K562 (cell line): ENCODE results near the gene SEPTIN12. TPM values are rescaled to one million over a fixed set of nuclear protein-coding genes. Genes with fewer than 3 reads are reported as not detected.

Source experiments
- BACH1 ChIP-seq: fragments of 200-800 bp; sonication (Bioruptor generic); IDR thresholded peaks from 2 replicates; pipeline ENCODE4 v1.6.1; 2016; ENCODE audit warnings: missing genetic modification characterization, missing compliant biosample characterization
- CCNT2 ChIP-seq: IDR thresholded peaks from 2 replicates; pipeline ENCODE4 v1.6.1; 2011; ENCODE audit warnings: borderline replicate concordance, low read depth, mild to moderate bottlenecking, moderate library complexity, mixed read lengths, low read length; ENCODE audit not compliant: insufficient read length; ENCODE audit errors: extremely low read depth
- ELF1 ChIP-seq: fragments of 200-800 bp; sonication (Bioruptor generic); IDR thresholded peaks from 2 replicates; pipeline ENCODE4 v1.6.1; 2016; ENCODE audit warnings: missing genetic modification characterization, missing compliant biosample characterization
- EZH2 ChIP-seq: IDR thresholded peaks from 2 replicates; pipeline ENCODE4 v1.6.1; 2012; ENCODE audit warnings: low read depth, mild to moderate bottlenecking, inconsistent platforms, low read length, borderline replicate concordance
- FOXA1 ChIP-seq: fragments of 450-650 bp; IDR thresholded peaks from 2 replicates; pipeline ENCODE4 v1.6.1; 2016; ENCODE audit warnings: mild to moderate bottlenecking, borderline replicate concordance
- HDAC1 ChIP-seq, 2 experiments: fragments of 450-650 bp; IDR thresholded peaks; 2 replicates each; pipeline ENCODE4 v1.6.1; 2016 to 2017; ENCODE audit warnings: inconsistent platforms in 1 of 2, mild to moderate bottlenecking in 1 of 2, moderate library complexity in 1 of 2
- HMGN3 ChIP-seq: IDR thresholded peaks from 2 replicates; pipeline ENCODE4 v1.6.1; 2011; ENCODE audit warnings: borderline replicate concordance, low read depth, mild to moderate bottlenecking, mixed read lengths, low read length; ENCODE audit not compliant: insufficient read length; ENCODE audit errors: extremely low read depth
- KLF13 ChIP-seq: fragments of 450-650 bp; IDR thresholded peaks from 2 replicates; pipeline ENCODE4 v1.6.1; 2016; ENCODE audit warnings: missing genetic modification characterization, low read depth, mild to moderate bottlenecking, missing compliant biosample characterization, moderate library complexity, borderline replicate concordance
- MCM5 ChIP-seq: fragments of 450-650 bp; IDR thresholded peaks from 2 replicates; pipeline ENCODE4 v1.6.1; 2016; ENCODE audit warnings: low read depth
- NCOA1 ChIP-seq: fragments of 450-650 bp; IDR thresholded peaks from 2 replicates; pipeline ENCODE4 v1.6.1; 2016; ENCODE audit warnings: low read depth
- NRF1 ChIP-seq, 2 experiments: fragments of 450-650 bp; IDR thresholded peaks in 1 of 2; conservative IDR thresholded peaks in 1 of 2; 2 replicates each; pipeline ENCODE4 v1.6.1; 2014; ENCODE audit warnings: mild to moderate bottlenecking in 2 of 2
- SMC3 ChIP-seq: conservative IDR thresholded peaks from 2 replicates; pipeline ENCODE4 v1.6.1; 2011; ENCODE audit warnings: low read depth, low read length, improper control_type of control experiment; ENCODE audit not compliant: insufficient read depth
- ZNF239 ChIP-seq: fragments of 250-450 bp; sonication (Bioruptor Pico); IDR thresholded peaks from 2 replicates; pipeline ENCODE4 v1.4.0; 2020; ENCODE audit warnings: mild to moderate bottlenecking
- ZNF830 ChIP-seq: fragments of 250-450 bp; sonication (Bioruptor Pico); IDR thresholded peaks from 2 replicates; pipeline ENCODE4 v1.5.0; 2021; ENCODE audit warnings: mild to moderate bottlenecking
- polyA plus RNA-seq, 8 experiments: library from polyadenylated mRNA; depleted of rRNA in 4 of 8; stranded (reverse) in 5 of 8; unstranded in 3 of 8; fragments of >200 nt; fragmentation: Nextera tagmentation in 2 of 8; fragmentation: Illumina TruSeq in 1 of 8; extraction: Ambion mirVana in 2 of 8; extraction: Trizol in 1 of 8; gene quantifications; 2 replicates each; pipeline versions ENCODE4 v1.2.1 to v1.2.3, GENCODE V29; 2011 to 2014; ENCODE audit warnings: inconsistent platforms in 1 of 8, missing spikeins in 1 of 8
- total RNA-seq, 7 experiments: library from RNA; depleted of rRNA in 6 of 7; stranded (reverse); fragments of >200 nt in 6 of 7; fragmentation: Illumina TruSeq in 2 of 7; extraction: Trizol in 2 of 7; gene quantifications; 2 replicates each; pipeline versions ENCODE4 v1.2.1 to v1.2.3, GENCODE V29; 2011 to 2021; ENCODE audit warnings: low replicate concordance in 1 of 7
- TF ChIP-seq, protein P1 (sequence below): fragments of 450-650 bp; IDR thresholded peaks from 2 replicates; pipeline ENCODE4 v1.6.1; 2018; ENCODE audit warnings: mild to moderate bottlenecking, low read depth; ENCODE audit not compliant: partially characterized antibody
- TF ChIP-seq, protein P2 (sequence below): fragments of 250-450 bp; sonication (Bioruptor Pico); IDR thresholded peaks from 2 replicates; pipeline ENCODE4 v1.4.0; 2020; ENCODE audit warnings: mild to moderate bottlenecking, moderate library complexity, borderline replicate concordance
- TF ChIP-seq, protein P3 (sequence below), 3 experiments: fragments of 200-800 bp in 1 of 3; sonication (Bioruptor generic) in 1 of 3; sonication (generic) in 1 of 3; formaldehyde crosslinking in 1 of 3; IDR thresholded peaks; 2 replicates each; pipeline versions ENCODE4 v1.6.1 to v1.8.0; 2016 to 2022; ENCODE audit warnings: mild to moderate bottlenecking in 2 of 3, missing compliant biosample characterization in 2 of 3, missing genetic modification characterization in 2 of 3, missing genetic modification reagents in 1 of 3

The SEPTIN12 gene
- total and polyA plus RNA-seq, 9 of the 15 experiments (the other 6 are each of a cell fraction or from before 2014, with no cell fraction given) = not detected

DNA sequence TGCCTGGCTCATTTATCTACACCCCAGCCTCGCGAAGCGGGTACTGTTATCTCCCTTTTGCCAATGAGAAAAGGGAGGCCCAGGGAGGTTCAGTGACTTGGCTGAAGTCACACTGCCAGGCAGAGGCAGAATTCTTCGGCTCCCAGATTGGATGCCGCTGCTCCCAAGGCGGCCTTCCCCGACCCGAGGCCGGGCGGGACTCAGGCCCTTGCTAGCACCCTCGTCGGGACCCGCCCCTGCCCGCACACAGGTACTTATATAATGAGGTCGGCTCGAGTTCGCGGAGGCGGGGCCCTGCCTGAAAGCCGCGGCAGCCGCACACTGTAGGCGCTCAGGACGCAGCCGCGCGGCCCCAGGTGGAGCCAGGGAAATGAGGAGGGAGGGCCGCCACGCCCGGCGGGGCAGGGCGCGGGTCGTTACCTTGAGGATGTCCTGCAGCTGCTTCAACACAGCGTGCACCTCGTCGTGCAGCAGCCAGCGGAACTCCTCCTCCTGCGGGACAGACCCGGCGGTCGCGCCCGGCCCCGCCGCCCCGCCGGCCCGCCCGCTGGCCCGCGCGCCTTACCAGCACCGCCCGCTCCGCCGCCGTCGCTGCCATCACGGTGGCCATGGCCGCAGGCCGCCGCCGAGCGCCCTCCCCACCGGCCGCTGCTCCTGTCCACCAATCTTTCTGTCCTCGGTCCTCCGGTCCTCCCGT is 14.0 kb upstream of the SEPTIN12 start, which contains the start of gene ROGDI (continued):
- TF ChIP-seq ELF1 (tag) = no peak
- peak; percentile 79 to 82 for TF ChIP-seq NRF1 (conservative IDR thresholded peaks at IDR 0.05 in 1 of 2, IDR thresholded peaks at IDR 0.05 in 1 of 2)
- TF ChIP-seq EZH2 = no peak
- TF ChIP-seq, protein P1, sequence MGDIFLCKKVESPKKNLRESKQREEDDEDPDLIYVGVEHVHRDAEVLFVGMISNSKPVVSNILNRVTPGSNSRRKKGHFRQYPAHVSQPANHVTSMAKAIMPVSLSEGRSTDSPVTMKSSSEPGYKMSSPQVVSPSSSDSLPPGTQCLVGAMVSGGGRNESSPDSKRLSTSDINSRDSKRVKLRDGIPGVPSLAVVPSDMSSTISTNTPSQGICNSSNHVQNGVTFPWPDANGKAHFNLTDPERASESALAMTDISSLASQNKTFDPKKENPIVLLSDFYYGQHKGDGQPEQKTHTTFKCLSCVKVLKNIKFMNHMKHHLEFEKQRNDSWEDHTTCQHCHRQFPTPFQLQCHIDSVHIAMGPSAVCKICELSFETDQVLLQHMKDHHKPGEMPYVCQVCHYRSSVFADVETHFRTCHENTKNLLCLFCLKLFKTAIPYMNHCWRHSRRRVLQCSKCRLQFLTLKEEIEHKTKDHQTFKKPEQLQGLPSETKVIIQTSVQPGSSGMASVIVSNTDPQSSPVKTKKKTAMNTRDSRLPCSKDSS = no peak
- peak; percentile 41 for TF ChIP-seq HMGN3
- TF ChIP-seq SMC3 = no peak
- TF ChIP-seq BACH1 (tag) = no peak
- TF ChIP-seq HDAC1 (IDR thresholded peaks at IDR 0.05) = peak in 1 of 2 experiments; percentile 25; a peak in 1 of 4 replicates
- peak; percentile 73 for TF ChIP-seq CCNT2
- TF ChIP-seq ZNF830 (CRISPR knock-in tag) = no peak
- no peak for TF ChIP-seq NCOA1
- no peak for TF ChIP-seq ZNF239 (CRISPR knock-in tag)
- TF ChIP-seq, protein P2, sequence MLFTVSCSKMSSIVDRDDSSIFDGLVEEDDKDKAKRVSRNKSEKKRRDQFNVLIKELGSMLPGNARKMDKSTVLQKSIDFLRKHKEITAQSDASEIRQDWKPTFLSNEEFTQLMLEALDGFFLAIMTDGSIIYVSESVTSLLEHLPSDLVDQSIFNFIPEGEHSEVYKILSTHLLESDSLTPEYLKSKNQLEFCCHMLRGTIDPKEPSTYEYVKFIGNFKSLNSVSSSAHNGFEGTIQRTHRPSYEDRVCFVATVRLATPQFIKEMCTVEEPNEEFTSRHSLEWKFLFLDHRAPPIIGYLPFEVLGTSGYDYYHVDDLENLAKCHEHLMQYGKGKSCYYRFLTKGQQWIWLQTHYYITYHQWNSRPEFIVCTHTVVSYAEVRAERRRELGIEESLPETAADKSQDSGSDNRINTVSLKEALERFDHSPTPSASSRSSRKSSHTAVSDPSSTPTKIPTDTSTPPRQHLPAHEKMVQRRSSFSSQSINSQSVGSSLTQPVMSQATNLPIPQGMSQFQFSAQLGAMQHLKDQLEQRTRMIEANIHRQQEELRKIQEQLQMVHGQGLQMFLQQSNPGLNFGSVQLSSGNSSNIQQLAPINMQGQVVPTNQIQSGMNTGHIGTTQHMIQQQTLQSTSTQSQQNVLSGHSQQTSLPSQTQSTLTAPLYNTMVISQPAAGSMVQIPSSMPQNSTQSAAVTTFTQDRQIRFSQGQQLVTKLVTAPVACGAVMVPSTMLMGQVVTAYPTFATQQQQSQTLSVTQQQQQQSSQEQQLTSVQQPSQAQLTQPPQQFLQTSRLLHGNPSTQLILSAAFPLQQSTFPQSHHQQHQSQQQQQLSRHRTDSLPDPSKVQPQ = no peak
- no peak for TF ChIP-seq MCM5
- TF ChIP-seq, protein P3, sequence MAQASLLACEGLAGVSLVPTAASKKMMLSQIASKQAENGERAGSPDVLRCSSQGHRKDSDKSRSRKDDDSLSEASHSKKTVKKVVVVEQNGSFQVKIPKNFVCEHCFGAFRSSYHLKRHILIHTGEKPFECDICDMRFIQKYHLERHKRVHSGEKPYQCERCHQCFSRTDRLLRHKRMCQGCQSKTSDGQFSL (CRISPR knock-in tag; IDR thresholded peaks at IDR 0.05) = no peak
- TF ChIP-seq, protein P3 (tag; IDR thresholded peaks at IDR 0.05) = no peak
- 0 out of 2 replicates have a peak, but pooled peaks have one; percentile 16 for TF ChIP-seq KLF13 (tag)
- no peak for TF ChIP-seq FOXA1
